GM21390 (cell line): Measurements from ENCODE around the gene CCDC91.
A peak's percentile ranks its signal among the peaks of the same experiment; 100 is the strongest.
"Not testable (repeated sequence)": the region's sequence is repeated elsewhere in the genome, so short reads cannot be mapped to it uniquely, and the experiment has no call there.

ENCODE experiments used
- ATAC-seq: cut with Tn5 transposase; IDR thresholded peaks from one replicate; pipeline ENCODE4 v1.9.1; 2021; ENCODE audit not compliant: unreplicated experiment

CCDC91 gene

DNA sequence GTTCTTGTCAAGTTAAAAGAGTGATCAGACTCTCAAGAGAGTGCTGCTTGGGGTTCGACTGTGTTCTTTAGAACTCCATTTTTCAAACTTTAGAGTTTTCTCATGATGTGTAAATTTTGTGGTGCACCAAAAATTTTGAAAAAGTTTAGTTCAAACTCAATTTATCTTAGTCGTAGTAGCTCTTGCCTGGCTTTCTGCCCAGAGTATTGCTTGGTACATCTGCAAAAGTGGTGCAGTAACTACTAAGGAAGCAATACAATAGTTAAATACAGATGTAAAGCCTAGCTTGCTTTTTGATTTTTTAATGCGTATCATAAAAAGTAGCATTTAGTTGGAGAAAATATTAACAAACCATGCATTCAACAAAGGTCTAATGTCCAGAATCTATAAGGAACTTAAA lies 9.5 kb upstream of the CCDC91 start:
- ATAC-seq, result no peak

DNA sequence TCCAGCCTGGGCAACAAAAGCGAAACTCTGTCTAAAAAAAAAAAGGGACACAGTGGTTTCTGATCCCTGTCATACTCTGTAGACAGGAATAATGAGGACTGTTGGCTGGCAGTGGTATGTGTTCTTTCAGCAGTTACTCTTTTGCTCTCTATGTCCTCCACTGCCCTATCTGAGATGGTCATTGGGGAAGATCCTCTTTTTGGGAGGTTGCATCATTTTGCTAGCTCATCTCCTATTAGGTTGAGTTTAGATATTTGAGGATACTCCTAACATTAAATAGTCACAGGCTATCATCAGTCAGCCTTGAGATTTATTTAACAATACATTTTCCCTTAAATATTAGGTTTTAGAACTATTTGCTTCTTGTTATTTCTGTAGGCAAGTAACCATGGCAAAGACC lies 5.9 kb upstream of the CCDC91 start:
- ATAC-seq, result no peak

DNA sequence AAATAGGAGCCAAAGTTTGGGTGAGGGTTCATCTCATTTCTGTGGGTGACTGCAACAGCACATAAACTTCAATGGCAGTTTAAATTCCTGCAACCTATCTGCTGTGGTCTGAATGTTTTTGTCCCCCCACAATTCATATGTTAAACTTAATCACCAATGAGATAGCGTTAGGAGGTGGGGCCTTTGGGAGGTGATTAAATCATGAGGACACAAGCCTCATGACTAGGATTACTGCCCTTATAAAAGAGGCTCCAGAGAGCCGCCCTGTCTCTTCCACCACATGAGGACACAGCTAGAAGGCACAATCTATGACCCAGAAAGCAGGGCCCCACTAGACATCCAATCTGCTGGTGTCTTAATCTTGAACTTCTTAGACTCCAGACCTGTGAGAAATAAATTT lies 3.8 kb upstream of the CCDC91 start:
- no peak for ATAC-seq

DNA sequence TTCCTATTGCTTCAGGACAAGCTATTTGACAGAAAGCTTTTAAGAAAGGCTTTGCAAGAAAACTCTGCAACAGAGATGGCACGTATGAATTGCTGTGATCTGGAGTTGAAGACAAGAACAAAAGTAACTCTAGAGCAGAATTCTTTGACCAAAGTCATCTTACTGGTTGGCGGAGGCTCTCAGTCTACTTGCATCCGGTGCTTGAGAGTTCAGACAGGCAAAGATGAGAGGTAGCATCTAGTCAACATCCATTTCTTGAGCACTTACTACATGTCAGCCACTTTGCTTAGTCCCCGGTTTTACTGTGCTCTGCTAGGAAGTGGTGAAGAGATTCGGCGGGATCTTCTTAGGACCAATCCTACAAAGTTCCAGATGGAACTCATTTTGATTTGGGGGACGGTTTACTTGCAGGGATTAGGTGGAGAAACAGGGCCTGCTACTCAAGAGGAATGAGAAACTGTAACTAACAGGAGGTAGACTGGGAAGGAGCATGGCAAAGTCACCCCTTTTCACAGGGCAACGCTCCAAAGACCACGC lies 404 bp upstream of the CCDC91 start:
- ATAC-seq, result no peak

DNA sequence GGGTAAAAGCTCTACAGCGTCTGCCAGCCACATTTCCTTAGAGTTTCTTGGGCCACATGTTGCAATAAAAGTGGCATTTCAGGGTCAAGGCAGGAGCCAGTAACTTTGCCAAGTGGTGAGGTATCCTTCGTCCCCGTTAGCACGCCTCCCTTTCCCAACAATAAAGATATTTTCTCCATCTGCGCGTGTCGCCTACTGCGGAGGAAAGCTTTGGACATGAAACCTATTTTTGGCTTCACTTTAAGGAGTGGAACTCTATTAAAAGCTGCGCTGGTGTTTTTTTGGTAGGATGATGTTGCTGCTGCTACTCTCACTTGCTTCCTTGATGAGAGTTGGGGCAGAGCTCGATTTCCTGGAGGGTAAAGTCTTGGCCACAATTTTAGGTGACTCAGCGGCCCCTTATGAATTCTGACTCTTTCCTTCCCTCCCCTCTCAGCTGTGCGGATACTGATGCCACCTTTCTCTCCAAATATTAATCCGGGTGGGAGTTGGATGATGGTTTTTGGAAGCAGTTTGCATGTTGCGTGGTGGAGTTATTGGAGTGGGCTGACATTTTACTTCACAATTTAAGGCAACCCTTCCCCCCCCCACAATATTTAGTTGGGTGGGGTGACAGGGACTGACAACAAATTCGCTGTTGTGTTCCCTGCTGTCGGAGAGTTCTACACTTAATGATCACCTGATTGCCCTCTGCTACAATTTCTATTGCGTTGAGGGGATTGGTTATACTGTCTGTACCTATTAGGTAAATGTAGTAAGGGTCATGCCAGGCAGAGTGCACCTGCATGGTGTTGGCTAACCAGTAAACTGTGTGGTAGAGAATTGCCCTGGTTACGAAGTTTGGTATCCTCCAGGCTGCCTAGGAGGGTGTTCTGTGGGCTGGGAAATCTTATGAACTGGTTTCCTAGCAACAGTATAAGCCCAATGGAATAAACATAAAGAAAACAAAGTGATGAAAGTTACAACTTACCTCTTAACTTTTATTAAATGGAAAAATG lies 1.1 kb downstream of the CCDC91 start:
- ATAC-seq, result peak; percentile 11

DNA sequence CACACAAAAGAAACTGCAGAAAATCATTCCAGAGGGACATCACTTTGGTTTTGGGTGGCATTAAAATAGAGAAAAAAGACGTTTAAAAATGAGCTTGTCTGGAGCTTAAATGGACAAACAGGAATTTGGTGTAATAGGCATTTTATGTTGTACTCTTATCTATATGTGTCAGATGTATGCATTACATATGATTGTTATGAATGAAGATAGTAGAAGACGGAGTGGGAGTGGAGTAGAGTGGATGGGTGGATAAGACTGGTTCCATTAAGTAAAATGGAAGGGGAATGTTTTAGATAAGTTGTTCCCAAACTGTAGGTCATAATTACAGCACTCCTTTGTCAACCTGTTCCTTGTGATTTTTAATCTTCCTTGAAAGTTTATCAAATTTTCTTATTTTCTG lies 1.9 kb downstream of the CCDC91 start:
- ATAC-seq, result no peak

DNA sequence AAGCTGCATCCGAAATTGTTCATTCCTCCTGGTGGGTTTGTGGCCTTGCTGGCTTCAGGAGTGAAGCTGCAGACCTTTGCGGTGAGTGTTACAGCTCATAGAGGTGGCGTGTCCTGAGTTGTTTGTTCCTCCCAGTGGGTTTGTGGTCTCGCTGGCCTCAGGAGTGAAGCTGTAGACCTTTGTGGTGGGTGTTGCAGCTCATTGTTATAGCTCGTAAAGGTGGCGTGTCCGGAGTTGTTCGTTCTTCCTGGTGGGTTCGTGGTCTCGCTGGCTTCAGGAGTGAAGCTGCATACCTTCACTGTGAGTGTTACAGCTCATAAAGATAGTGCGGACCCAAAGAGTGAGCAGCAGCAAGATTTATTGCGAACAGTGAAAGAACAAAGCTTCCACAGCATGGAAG lies 4.4 kb downstream of the CCDC91 start:
- ATAC-seq, result not testable (repeated sequence)

DNA sequence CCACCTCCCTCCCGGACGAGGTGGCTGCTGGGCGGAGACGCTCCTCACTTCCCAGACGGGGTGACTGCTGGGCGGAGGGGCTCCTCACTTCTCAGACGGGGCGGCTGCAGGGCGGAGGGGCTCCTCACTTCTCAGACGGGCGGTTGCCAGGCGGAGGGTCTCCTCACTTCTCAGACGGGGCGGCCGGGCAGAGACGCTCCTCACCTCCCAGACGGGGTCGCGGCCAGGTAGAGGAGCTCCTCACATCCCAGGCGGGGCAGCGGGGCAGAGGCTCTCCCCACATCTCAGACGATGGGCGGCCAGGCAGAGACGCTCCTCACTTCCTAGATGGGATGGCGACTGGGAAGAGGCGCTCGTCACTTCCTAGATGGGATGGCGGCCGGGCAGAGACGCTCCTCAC lies 10.9 kb downstream of the CCDC91 start:
- ATAC-seq, result not testable (repeated sequence)

DNA sequence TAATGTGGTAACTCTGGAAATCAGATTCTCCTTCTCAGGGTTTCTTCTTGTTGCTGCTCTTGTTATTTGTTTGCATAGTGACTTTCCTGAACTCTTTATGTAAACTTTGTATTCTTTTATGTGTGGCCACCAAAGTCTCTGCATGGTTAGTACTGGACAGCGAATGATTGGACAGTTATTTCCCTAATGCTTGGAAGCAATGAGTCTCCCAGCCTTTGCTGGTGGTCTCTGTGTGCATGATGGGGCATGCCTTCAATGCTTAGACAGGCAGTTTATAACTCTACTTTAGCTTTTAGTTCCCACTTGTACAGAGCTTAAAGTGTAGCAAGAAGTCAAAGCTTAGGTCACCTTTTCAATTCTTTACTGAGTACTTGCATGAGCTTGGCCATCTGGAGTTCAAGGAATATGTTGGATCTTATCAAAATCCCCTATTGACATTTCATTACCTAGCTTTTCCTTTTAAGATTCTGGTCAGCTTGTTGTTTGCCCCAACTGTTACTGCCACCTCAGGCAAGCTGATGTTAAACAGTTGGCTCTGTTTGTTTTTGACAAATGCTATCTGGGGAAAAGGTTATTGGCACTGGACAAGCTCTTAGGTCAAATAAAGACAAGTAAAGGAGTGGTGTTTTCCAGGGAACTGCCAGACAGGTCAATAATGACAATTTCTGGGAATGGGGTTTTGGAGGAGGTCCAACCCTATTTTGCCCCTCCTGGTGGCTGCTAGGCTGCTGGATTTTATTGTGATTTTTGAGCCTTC lies 12.3 kb downstream of the CCDC91 start:
- ATAC-seq, result no peak

DNA sequence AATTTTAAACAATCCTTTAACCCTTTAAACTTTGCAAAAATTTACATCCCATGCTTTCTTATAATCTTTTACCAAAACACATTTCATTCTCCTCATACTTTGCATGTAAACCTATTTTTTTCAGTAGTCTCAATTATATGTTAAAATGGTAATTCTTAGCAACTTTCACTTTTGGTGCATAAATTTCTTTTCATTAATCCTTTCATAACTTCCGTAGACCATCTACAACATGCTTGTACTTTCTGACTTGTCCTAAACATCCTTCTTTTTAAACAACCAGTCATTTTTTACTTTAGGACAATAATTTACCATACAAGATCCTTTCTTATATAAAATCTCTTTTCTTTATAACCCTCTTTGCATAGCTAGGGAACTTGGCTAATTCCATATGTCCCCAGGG lies 19.5 kb downstream of the CCDC91 start:
- ATAC-seq, result no peak

DNA sequence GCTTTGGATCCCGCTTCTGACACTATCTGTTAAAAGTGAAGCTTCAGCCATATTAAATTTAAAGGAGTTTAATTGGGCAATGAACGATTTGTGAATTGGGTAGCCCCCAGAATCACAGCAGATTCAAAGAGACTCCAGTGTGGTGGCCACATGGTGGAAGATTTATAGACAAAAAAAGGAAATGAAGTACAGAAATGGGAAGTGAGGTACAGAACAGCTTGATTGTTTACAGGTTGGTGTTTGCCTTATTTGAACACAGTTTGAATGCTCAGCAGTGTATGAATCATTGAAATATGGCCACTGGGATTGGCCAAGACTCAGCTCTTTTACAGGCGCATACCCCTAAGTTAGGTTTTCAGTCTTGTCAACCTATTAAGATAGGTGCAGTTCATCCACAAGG lies 21.9 kb downstream of the CCDC91 start:
- ATAC-seq, result no peak

DNA sequence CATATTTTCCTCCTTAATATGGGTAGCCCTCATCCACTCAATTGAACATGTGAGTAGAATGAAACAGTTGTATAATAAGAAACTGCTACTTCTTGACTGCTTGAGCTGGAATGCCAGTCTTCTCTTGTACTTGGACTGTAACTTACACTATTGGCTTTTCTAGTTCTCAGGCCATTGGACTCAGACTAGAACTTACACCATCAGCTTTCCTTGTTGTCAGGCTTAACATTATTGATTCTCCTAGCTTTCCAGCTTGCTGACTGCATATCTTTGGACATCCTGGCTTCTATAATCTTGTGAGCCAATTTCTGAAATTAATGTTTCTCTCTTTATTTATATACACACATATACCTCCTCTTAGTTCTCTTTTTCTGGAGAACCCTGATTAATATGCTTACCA lies 24.8 kb downstream of the CCDC91 start:
- ATAC-seq, result no peak

DNA sequence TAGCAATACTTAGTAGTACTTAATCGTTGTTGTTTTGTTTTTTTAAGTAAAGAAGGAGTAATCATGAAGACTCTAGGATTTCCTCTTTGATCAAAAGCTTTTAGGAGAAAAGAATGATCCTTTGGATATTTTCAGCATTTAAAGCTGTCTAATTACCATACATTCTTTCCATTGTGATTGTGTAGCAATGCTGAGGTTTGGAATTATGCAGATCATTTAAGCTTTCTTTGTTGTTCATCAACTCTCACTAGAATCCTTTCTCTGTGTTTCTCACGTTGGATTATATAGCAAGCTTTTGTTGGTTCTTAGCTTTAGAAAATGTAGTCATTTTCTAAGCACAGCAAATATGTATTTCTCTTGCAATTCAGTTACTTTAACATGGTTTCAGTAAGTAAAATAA lies 25.8 kb downstream of the CCDC91 start:
- ATAC-seq, result no peak

DNA sequence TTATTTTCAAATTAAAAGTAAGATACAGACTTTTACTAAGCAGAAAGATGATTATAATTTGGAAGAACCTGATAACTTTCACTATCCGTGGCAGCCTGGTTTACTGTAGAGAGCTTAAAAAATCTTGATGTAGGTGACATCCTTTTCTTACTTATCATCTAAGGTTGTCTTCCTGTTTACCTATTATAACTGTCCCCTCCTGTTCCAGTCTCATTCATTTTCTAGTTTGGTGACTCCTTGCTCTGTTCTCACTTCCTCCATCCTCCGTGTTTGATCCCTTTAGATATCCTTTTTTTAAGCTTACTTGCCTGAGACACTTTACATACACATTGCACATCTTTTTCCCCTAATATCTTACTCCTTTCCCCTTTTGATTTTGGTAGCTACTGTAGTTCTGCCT lies 27.5 kb downstream of the CCDC91 start:
- no peak for ATAC-seq

DNA sequence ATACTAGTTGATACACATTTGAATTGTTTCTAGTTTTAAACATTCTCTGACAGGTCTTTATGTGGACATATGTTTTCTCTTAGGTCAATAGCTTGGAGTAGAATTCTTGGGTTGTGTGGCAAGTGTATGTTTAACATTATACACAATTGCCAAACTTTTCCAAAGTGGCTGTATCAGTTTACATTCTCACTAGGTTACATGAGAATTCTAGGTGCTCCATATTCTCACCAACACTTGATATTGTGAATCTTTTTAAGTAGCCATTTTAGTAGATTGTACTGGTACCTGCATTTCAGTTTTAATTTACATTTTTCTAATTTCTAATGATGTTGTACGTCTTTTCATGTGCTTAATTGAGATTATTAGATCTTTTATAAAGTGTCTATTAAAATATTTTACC lies 28.6 kb downstream of the CCDC91 start:
- no peak for ATAC-seq

DNA sequence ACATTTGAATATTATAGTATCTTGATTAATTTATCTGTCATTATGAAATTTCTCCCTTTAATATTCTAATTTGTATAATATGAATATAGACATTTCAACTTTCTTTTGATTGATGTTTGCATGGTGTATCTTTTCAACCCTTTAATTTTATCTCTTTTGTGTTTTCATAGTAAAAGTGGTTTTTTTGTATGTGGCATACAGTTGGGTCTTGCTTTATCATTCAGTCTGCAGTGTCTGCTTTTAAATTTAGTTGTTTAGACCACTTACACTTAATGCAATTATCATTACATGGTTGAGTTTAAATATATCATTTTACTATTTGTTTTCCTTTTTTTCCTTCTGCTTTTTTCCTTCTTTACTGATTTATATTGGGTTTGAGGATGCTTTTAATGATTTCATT lies 29.6 kb downstream of the CCDC91 start:
- no peak for ATAC-seq

DNA sequence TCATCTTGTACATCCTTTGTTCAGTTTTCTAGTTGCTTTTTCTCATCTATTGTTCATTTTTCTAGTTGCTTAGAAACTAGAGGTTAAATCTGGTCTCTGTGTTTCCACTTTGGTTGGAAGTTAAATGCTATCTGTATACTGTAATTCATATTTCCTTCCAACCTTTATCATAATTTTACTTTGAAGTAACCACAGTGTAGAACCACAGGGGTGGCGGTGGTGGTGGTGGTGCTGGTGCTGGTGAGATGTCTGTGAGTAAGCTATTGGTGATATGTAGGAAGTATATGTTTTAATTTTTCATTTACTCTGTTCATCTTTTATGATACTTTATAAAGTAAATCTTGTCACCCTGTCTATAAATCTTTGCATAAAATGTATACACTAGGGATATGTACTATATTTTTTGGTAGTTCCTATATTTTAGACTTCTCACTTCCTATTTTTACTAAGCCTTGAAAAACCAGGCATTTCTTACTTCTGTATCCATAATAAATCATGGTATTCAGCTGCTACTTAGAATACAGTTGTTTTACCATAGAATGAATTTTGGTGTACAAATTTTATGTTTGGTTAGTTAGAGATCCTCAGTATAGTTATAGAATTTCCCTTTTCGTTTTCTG lies 31.9 kb downstream of the CCDC91 start:
- no peak for ATAC-seq

DNA sequence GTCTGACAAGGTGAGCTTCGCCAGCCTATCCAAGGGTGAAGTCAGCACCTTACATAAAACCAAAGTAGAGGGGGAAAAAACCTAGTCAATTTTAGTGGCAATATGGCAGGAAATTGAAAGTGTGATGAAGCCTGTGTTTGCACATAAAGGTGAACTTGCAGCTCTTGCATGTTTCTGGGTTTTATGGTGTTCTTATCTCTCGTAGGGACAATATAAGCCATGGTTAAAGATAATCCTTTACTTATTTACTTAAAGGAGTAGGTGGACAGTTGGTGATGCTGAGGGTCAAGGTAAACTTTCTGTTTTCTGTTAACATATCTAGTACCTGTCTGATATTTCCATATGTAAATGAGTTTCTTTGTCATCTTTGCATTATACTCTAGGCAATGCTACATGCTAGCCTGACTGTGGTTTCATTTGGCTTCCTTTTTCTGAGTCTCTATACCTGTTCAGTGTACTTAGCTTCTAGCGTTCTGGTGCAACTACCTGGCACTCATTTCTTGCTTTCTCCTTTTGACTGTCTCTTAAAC lies 32.8 kb downstream of the CCDC91 start:
- ATAC-seq, result peak; percentile 92

DNA sequence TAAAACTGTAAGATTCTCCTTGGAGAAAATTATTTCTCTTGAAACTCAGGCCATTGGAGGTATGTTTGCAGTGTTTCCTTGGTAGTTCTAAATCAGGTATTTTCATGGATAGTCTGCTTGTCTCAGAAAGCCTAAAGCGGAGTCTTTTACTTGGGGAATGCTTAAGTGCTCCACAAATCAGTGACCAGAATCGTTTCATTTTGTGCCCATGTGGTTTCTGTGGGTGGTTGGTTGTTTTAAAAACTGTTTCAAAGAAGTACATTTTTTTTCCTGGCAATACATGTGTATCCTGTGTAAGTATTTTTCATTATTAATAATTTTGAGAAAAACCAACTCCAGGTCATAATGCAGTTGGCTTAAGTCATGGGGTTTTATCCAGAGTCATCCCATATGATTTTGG lies 33.6 kb downstream of the CCDC91 start:
- ATAC-seq, result peak; percentile 33

DNA sequence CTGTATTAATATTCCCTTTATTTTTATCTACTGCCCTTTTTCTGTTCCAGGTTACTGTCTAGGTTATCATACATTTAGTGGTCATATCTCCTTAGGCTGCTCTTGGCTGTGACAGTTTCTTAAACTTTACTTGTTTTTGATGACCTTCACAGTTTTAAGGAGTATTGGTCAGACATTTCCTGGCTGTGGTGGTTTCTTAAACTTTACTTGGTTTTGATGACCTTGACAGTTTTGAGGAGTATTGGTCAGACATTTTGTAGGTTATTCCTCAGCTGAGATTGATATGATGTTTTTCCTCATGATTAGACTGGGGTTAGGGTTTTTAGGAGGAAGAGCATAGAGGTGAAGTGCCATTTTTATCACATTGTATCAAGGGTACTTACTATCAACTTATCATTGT lies 36.4 kb downstream of the CCDC91 start:
- no peak for ATAC-seq

DNA sequence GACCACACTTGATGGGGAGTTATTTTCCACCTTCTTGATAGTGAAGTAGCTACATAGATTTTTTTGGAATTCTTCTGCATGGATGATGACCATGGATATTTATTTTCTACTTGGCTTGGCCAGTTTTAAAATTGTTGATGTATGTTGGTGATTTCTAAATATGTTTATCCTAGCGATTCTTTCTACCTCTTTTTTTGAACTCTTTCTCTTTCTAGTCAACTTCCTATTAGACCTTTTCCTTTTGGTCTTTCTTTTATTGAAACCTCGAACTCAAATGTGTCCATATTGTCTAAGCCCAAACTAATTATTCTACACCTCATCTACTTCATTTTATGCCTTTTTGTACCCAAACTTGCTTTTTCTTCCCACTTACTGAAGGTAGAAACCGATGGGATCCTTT lies 37.0 kb downstream of the CCDC91 start:
- no peak for ATAC-seq
